HepG2 (cell line): ENCODE data around the gene JMJD6. TPM values are rescaled to one million over a fixed set of nuclear protein-coding genes. Genes with fewer than 3 reads are reported as not detected.

Experiments used
- CHD2 ChIP-seq: IDR thresholded peaks from 2 replicates; pipeline ENCODE4 v1.6.1; 2011; ENCODE audit warnings: low read depth, low read length, improper control_type of control experiment
- DPF2 ChIP-seq: sonication (generic); formaldehyde crosslinking; IDR thresholded peaks from 2 replicates; pipeline ENCODE4 v1.4.0; 2020; ENCODE audit warnings: mild to moderate bottlenecking, low read depth, missing genetic modification reagents, borderline replicate concordance
- IKZF4 ChIP-seq: sonication (generic); formaldehyde crosslinking; IDR thresholded peaks from 2 replicates; pipeline ENCODE4 v1.5.1; 2020; ENCODE audit warnings: borderline replicate concordance, mild to moderate bottlenecking, low read depth, missing genetic modification reagents; ENCODE audit errors: not compliant biosample characterization
- MATR3 ChIP-seq: sonication (generic); formaldehyde crosslinking; IDR thresholded peaks from 2 replicates; pipeline ENCODE4 v1.4.0; 2020; ENCODE audit warnings: missing genetic modification reagents
- MIER3 ChIP-seq: IDR thresholded peaks from 2 replicates; pipeline ENCODE4 v1.6.1; 2016; ENCODE audit warnings: missing compliant biosample characterization, borderline replicate concordance
- NR2F1 ChIP-seq, 2 experiments: fragments of 450-650 bp in 1 of 2; formaldehyde crosslinking in 1 of 2; IDR thresholded peaks; 2 replicates each; pipeline versions ENCODE4 v1.5.0 to v1.6.1; 2016 to 2020; ENCODE audit warnings: mild to moderate bottlenecking in 1 of 2, missing compliant biosample characterization in 1 of 2, missing genetic modification reagents in 1 of 2, moderate library complexity in 1 of 2
- NR3C1 ChIP-seq: sonication (generic); formaldehyde crosslinking; IDR thresholded peaks from 2 replicates; pipeline ENCODE4 v1.4.0; 2020; ENCODE audit warnings: missing genetic modification reagents
- SRY ChIP-seq: sonication (generic); formaldehyde crosslinking; IDR thresholded peaks from 2 replicates; pipeline ENCODE4 v1.8.0; 2022; ENCODE audit warnings: mild to moderate bottlenecking, missing genetic modification reagents
- XRCC5 ChIP-seq: fragments of 200-400 bp; formaldehyde crosslinking; optimal IDR thresholded peaks from 2 replicates; pipeline ENCODE3; 2017; ENCODE audit warnings: mild to moderate bottlenecking, low read length
- ZC3H4 ChIP-seq: sonication (generic); formaldehyde crosslinking; IDR thresholded peaks from 2 replicates; pipeline ENCODE4 v1.4.0; 2020; ENCODE audit warnings: missing genetic modification reagents, borderline replicate concordance
- ZFX ChIP-seq: sonication (generic); formaldehyde crosslinking; IDR thresholded peaks from 2 replicates; pipeline ENCODE4 v1.4.0; 2020; ENCODE audit warnings: mild to moderate bottlenecking, low read depth, missing genetic modification reagents, moderate library complexity
- ZNF205 ChIP-seq: IDR thresholded peaks from 2 replicates; pipeline ENCODE4 v1.6.1; 2018; ENCODE audit warnings: missing biosample characterization, missing genetic modification reagents
- ZNF253 ChIP-seq: sonication (generic); formaldehyde crosslinking; IDR thresholded peaks from 2 replicates; pipeline ENCODE4 v1.8.0; 2022; ENCODE audit warnings: mild to moderate bottlenecking, missing genetic modification reagents, borderline replicate concordance
- ZNF292 ChIP-seq: sonication (generic); formaldehyde crosslinking; IDR thresholded peaks from 2 replicates; pipeline ENCODE4 v1.8.1; 2022; ENCODE audit warnings: mild to moderate bottlenecking, low read depth, missing genetic modification reagents, borderline replicate concordance
- ZNF468 ChIP-seq: sonication (generic); formaldehyde crosslinking; IDR thresholded peaks from 2 replicates; pipeline ENCODE4 v1.8.0; 2022; ENCODE audit warnings: mild to moderate bottlenecking, moderate library complexity, missing genetic modification reagents
- ZNF484 ChIP-seq: sonication (generic); formaldehyde crosslinking; IDR thresholded peaks from 2 replicates; pipeline ENCODE4 v1.5.1; 2020; ENCODE audit warnings: mild to moderate bottlenecking, low read depth, missing genetic modification reagents, borderline replicate concordance
- ZNF546 ChIP-seq: sonication (generic); formaldehyde crosslinking; conservative IDR thresholded peaks from 2 replicates; pipeline ENCODE4 v1.8.1; 2023; ENCODE audit warnings: mild to moderate bottlenecking, missing genetic modification reagents
- ZNF558 ChIP-seq: sonication (generic); formaldehyde crosslinking; IDR thresholded peaks from 2 replicates; pipeline ENCODE4 v1.9.0; 2022; ENCODE audit warnings: mild to moderate bottlenecking, missing genetic modification reagents, borderline replicate concordance
- ZNF720 ChIP-seq: sonication (generic); formaldehyde crosslinking; IDR thresholded peaks from 2 replicates; pipeline ENCODE4 v1.4.0; 2020; ENCODE audit warnings: missing genetic modification reagents
- polyA plus RNA-seq, 8 experiments: library from polyadenylated mRNA; depleted of rRNA in 3 of 8; stranded (reverse) in 7 of 8; unstranded in 1 of 8; fragments of >200 nt; fragmentation: Illumina TruSeq in 4 of 8; extraction: Trizol in 4 of 8; gene quantifications; 2 replicates each; pipeline versions ENCODE4 v1.2.1 to v1.2.3, GENCODE V29; 2011 to 2016; ENCODE audit warnings: low read depth in 4 of 8, missing spikeins in 1 of 8, mixed read lengths in 1 of 8; ENCODE audit not compliant: insufficient read depth in 1 of 8
- total RNA-seq, 5 experiments: library from RNA; depleted of rRNA; stranded (reverse); fragments of >200 nt; fragmentation: Illumina TruSeq; extraction: Trizol; gene quantifications; 2 replicates each; pipeline ENCODE4 v1.2.3, GENCODE V29; 2016; ENCODE audit warnings: low read depth in 1 of 5
- TF ChIP-seq, protein P1 (sequence below): sonication (generic); formaldehyde crosslinking; IDR thresholded peaks from 2 replicates; pipeline ENCODE4 v1.9.0; 2021; ENCODE audit warnings: missing genetic modification reagents, borderline replicate concordance
- TF ChIP-seq, protein P2 (sequence below): IDR thresholded peaks from 2 replicates; pipeline ENCODE4 v1.6.1; 2016; ENCODE audit warnings: missing compliant biosample characterization, missing genetic modification reagents, borderline replicate concordance
- TF ChIP-seq, protein P3 (sequence below): sonication (generic); formaldehyde crosslinking; IDR thresholded peaks from 2 replicates; pipeline ENCODE4 v1.4.0; 2020; ENCODE audit warnings: missing genetic modification reagents
- TF ChIP-seq, protein P4 (sequence below): IDR thresholded peaks from 2 replicates; pipeline ENCODE4 v1.6.1; 2016

JMJD6 gene
- total and polyA plus RNA-seq, 2 of the 13 experiments (the other 11 are each of a cell fraction or from before 2014, with no cell fraction given) = 33.6 to 41.0 TPM

DNA sequence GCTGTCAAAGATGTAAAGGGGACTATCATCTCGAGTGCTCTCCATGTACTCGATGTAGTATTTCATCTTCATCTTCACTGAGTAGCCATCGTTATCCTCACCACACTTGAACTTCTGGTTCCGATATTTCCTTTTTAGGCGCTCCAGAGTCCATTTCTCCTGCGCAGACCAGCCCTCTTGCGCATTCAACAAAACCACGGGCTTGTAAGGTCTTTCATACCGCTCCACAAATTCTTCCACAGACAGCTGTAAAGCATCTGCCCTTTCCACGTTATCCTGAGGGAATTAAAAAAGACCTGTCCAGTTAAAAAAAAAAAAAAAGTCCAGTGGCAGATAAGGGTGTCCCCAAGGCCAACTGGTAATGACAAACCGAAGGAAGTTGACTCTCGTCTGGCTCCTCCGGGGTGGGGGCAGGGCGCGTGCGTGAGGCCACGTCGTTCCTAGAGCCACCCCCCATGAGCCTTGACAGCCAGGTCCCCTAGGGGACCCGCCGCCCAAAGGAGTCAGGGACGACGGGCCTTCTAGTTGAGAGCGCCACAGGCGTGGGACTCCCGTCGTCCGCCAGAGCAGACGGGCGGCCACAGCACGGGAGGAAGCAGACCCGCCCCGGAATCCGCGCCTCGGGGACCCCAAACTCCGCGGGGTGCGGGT, 701 bp downstream of the JMJD6 start (continued):
- TF ChIP-seq MIER3 (no peak), SRY (no peak; the same call in 1 of the 2 replicates), ZC3H4 (no peak), ZNF205 (CRISPR knock-in tag) (peak; percentile 17; the same call in 1 of the 2 replicates), XRCC5 (peak; percentile 42), CHD2 (peak; percentile 54; the same call in 1 of the 2 replicates), ZNF253 (peak; percentile 78; the same call in 1 of the 2 replicates), ZNF720 (CRISPR knock-in tag) (no peak), ZNF292 (CRISPR knock-in tag) (no peak), ZNF484 (CRISPR knock-in tag) (no peak), ZFX (CRISPR knock-in tag) (peak; percentile 72), ZNF468 (CRISPR knock-in tag) (no peak), NR2F1 (CRISPR knock-in tag; IDR thresholded peaks at IDR 0.05) (no peak), IKZF4 (CRISPR knock-in tag) (peak; percentile 1), NR3C1 (CRISPR knock-in tag) (0 out of 2 replicates have a peak, but pooled peaks have one; percentile 4), DPF2 (CRISPR knock-in tag) (no peak), MATR3 (no peak), ZNF558 (CRISPR knock-in tag) (no peak), ZNF546 (no peak)
- TF ChIP-seq, protein P1, sequence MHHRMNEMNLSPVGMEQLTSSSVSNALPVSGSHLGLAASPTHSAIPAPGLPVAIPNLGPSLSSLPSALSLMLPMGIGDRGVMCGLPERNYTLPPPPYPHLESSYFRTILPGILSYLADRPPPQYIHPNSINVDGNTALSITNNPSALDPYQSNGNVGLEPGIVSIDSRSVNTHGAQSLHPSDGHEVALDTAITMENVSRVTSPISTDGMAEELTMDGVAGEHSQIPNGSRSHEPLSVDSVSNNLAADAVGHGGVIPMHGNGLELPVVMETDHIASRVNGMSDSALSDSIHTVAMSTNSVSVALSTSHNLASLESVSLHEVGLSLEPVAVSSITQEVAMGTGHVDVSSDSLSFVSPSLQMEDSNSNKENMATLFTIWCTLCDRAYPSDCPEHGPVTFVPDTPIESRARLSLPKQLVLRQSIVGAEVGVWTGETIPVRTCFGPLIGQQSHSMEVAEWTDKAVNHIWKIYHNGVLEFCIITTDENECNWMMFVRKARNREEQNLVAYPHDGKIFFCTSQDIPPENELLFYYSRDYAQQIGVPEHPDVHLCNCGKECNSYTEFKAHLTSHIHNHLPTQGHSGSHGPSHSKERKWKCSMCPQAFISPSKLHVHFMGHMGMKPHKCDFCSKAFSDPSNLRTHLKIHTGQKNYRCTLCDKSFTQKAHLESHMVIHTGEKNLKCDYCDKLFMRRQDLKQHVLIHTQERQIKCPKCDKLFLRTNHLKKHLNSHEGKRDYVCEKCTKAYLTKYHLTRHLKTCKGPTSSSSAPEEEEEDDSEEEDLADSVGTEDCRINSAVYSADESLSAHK (CRISPR knock-in tag) = no peak
- TF ChIP-seq, protein P2, sequence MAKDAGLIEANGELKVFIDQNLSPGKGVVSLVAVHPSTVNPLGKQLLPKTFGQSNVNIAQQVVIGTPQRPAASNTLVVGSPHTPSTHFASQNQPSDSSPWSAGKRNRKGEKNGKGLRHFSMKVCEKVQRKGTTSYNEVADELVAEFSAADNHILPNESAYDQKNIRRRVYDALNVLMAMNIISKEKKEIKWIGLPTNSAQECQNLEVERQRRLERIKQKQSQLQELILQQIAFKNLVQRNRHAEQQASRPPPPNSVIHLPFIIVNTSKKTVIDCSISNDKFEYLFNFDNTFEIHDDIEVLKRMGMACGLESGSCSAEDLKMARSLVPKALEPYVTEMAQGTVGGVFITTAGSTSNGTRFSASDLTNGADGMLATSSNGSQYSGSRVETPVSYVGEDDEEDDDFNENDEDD (CRISPR knock-in tag) = no peak; the same call in 1 of the 2 replicates
- TF ChIP-seq, protein P3, sequence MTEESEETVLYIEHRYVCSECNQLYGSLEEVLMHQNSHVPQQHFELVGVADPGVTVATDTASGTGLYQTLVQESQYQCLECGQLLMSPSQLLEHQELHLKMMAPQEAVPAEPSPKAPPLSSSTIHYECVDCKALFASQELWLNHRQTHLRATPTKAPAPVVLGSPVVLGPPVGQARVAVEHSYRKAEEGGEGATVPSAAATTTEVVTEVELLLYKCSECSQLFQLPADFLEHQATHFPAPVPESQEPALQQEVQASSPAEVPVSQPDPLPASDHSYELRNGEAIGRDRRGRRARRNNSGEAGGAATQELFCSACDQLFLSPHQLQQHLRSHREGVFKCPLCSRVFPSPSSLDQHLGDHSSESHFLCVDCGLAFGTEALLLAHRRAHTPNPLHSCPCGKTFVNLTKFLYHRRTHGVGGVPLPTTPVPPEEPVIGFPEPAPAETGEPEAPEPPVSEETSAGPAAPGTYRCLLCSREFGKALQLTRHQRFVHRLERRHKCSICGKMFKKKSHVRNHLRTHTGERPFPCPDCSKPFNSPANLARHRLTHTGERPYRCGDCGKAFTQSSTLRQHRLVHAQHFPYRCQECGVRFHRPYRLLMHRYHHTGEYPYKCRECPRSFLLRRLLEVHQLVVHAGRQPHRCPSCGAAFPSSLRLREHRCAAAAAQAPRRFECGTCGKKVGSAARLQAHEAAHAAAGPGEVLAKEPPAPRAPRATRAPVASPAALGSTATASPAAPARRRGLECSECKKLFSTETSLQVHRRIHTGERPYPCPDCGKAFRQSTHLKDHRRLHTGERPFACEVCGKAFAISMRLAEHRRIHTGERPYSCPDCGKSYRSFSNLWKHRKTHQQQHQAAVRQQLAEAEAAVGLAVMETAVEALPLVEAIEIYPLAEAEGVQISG (CRISPR knock-in tag) = no peak
- TF ChIP-seq, protein P4, sequence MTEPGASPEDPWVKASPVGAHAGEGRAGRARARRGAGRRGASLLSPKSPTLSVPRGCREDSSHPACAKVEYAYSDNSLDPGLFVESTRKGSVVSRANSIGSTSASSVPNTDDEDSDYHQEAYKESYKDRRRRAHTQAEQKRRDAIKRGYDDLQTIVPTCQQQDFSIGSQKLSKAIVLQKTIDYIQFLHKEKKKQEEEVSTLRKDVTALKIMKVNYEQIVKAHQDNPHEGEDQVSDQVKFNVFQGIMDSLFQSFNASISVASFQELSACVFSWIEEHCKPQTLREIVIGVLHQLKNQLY (CRISPR knock-in tag) = 0 out of 2 replicates have a peak, but pooled peaks have one; percentile 17
